8988T (cell line): Measurements from ENCODE around the gene ZPLD1.

ENCODE experiments used
- DNase-seq: peaks from one replicate; pipeline ENCODE4 v3.0.0; 2011

The ZPLD1 gene

DNA sequence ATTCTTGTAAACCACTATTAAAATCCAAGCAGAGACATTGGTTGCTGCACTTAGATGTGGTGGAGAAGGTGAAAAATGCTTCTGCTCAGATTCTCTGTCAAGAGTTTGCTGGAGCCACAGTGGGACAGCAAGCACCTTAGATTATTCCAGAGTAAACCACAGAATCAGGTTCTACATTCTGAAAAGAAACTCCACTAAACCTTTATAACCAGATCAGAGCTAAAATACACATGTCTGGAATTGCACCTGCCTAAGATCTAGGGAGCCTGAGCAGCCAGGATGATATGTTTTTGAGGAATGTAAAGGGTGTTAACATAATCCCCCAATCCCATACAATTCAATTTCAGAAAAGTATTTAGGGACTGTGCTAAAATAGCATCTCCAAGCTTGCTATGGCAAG, at the start of gene ZPLD1:
Gene ZPLD1, plus strand, starts transcription at position 301 of the 400 bp plus-strand sequence. CDS start 3,473 bp downstream, outside the sequence.
- DNase-seq, result no peak

DNA sequence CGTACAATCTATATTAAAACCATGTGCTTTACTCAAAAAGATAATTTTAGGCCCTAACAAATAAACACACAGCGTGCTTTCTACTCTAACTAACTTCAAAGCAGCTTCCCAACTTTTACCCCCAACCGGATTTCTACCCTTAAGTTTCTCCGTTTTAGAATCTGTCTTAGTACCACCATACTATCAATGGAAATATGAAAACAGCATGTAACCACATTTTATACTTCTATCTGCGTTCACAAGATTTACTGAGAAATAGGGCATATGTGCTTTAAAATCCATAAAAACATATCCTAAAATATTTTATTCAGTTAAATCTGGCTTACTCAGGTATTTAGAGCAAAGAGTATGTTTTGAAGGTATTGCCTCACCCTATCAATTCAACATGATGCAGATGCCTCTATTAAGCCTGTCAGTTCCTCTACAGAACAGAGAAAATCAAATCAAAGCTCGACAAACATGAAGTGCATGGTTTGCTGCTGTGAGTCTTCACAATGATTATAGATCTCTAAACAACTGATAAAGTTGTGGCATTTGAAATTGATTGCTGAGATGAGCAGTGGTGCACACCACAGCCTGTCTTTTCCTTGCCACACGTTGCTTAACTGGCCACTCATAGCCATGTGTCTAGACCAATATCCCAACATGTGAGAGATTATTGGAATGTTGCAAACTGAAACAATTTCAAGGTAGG, 44.5 kb upstream of the ZPLD1 start:
- no peak for DNase-seq

DNA sequence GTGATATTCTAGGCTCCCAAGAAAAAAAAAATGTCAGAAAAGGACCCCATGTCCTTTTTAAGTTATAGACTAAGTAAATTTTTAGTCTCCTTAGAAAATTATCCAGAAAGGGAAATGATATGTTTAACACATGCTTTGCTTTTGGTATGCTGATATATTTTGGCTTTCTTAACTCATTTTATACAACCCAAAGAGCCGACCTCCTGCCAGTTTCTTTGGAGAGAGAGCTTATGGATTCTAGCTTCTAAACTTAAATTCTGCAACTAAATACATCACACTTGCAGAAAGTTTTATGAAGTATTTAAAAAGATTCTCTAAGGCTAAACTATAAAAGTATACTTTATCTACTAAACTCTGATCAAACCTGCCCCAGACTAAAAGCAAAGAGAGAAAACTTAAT, 43.9 kb upstream of the ZPLD1 start:
- no peak for DNase-seq

DNA sequence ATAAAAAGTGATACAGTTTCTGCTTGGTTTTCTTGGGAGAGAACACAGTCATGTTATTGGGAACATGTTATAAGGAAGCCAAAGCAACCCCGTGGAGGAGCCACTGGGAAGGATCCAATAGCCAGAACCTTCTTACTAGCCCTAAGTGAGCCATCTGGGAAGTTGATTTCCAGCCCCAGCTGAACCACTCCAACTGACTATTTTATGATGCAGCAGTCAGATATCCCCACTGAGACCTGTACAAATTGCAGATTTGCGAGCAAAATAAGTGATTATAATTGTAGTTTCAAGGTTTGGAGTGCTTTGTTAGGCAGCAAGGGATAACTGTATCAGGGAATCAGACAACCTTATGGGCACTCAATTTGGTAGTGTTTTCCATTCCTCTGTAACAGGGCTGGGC, 43.3 kb upstream of the ZPLD1 start:
- no peak for DNase-seq

DNA sequence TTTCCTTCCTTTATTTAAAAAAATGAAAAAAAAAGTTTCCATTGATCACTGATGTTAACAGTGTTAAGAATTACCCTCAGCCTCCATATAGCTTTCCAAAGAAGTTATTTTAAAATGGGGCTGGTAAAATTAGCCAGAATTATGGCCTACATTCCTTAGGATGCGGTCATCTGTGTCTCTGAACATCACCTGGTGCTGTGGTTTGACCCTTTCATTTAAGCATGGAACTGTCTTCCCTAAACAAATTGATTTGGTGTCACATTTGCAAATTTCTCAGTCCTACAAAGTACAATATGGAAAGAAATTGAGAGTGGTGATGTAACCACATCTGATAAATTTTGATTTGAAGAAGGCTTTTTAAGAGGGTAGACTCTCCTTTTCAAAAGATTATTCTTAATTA, 40.3 kb upstream of the ZPLD1 start:
- DNase-seq, result no peak

DNA sequence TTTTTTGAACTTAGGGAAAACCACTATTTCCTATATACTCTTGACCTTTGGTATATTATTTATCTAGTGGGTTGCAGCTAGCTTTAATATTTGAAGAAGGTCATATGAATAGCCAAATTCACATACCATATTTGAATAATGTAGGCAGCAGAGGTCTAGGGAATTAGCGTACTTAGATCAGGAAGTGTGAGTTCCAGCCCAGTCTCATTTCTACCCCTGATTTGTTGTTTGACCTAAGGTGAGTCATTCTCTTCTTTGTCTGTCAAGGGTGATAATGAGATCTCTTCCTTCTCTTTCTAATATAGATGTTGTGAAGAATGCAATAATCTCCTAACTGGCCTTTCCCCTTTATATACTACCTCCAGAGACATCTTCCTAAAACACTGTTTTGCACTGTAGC, 36.6 kb upstream of the ZPLD1 start:
- no peak for DNase-seq

DNA sequence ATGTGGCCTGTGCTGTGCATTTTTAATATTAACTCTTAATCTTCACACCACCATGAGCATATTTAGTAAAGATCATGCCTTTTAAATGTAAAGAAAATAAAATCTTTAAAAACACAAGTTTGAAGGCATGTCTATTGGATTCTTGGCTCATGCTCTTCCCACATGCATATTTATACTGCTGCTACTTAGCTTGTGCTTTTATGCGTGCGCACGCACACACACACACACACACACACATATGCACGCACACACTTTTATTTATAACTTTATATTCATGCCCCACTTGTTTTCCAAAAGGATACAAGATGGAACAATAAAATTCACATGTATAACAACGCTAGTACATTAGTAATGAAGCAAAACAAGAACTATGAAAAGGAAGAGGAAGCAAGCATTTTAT, 36.1 kb upstream of the ZPLD1 start:
- no peak for DNase-seq

DNA sequence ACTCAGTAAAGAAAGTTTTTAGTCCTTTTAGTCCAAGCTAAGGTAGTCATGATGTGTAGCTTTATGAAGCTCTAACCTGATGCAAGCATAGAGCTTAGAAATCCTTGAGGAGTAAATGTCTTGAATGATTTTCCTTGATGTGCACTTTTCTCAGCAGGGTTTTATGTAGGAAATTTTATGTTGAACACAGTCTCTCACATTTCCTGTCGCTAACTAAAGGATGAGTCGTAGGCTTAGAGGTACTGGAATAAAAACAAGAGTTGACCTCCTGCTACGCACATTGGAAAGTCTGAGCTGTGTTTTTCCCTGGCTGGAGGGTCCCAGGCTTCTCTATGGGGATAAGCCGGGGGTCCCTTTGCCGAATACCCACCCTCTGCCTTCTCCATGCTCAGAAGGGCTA, 34.7 kb upstream of the ZPLD1 start:
- no peak for DNase-seq

DNA sequence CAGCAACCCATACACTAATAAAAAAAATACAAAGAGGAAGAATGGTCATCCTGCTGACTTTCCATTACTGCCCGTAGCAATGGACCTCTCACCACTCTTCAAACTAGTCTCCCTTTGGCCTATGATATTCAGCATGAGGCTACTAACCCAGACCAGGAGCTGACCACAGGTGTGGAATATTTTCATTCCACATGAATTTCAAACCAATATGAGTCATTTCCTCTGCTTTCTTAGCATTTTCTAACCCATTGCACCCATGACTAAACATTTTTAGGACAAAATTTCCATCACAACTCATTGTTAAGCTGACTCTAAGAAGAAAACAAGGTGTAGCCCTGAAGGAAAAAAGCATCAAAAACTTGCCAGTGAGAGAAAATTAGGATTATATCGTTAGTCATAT, 34.0 kb upstream of the ZPLD1 start:
- DNase-seq, result no peak

DNA sequence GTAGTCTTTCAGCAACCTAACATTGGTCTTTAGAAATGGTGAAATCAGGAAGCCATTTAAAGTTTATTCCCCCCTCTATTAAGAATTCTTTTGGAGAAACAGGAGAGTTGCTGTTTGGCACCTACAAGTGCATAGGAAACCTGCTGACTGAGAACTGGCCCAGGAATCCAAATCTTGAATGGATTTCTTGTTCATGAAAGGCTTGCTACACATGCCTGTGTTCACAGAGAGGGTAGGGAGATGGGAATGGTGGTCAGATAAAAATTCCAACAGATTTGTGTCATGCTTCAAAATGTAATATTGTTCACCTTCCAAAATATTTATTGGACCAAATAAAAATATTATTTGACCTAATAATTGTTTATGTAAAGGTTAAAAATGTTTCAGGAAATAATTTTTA, 24.2 kb upstream of the ZPLD1 start:
- no peak for DNase-seq

DNA sequence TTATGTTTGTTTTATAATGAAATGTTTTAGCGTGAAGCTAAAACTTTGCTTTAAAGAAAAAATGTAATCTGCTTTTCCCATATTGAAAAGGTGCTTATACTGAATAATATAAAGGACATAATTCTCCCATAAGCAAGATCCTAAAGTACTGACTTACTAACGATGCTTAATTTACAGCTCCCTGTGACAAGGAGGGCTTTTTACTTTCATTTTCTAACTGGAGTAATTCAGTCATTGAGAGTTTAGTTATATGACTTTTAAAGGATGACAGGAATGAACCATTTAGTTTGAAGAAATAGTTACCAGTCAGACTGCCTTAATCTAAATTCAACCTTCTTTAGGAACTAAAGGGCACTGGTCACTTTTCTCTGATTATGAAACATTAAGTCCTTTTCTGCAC, 19.3 kb upstream of the ZPLD1 start:
- DNase-seq, result no peak

DNA sequence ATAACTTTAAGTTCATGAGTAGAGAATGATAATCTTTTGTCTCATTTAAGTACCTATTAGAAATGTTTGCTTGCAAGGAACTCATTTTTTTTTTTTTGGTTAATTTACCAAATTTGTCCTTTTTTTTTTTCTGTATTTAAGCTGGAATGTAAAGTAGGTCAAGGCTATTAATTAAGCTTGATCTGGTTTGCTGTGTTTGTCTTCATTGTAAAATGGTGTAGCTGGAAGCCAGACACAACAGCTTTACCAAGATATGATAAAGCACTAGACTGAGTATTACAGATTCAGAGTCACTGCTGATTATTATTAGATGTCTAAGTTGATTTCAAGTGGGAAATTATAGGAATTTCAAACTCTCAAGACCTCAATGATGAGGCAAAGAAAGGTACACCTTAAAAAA, 15.0 kb upstream of the ZPLD1 start:
- DNase-seq, result no peak

DNA sequence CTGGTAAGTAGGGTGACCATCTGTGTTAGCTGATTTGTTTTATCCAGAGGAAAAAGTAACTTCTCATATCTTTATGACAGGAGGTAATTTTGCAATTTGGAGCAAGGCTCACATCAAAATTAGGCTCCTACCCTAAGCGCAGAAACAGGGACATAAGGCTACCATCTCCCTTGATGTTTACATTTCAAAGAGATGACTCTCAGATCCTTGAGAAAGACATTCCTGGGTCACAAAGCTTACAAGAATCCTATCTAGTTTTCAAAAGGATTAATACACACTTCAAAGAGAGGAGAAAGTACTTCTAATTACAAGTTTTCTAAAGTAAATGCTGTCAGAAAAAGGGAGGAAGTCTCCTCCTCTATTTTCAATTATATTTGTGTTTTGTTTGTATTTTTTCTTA, 7.0 kb downstream of the ZPLD1 start:
- no peak for DNase-seq

DNA sequence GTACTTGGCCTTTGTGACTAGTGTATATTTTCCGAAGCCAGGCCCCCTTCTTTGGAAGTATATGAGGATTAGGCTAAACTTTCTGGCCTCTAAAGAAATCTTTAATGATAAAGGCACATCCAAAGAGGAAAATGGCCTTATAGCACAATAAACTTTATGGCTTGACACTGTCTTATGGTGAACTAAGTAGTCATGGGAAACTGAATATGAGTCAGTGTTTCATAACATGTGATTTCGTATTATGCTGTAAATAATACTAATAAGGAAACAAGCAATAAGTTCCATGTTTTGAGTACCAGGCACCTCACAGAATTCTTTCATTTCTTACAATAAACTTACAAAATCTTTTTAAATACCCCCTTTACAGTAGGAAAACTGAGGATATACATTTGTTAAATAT, 8.2 kb downstream of the ZPLD1 start:
- no peak for DNase-seq

DNA sequence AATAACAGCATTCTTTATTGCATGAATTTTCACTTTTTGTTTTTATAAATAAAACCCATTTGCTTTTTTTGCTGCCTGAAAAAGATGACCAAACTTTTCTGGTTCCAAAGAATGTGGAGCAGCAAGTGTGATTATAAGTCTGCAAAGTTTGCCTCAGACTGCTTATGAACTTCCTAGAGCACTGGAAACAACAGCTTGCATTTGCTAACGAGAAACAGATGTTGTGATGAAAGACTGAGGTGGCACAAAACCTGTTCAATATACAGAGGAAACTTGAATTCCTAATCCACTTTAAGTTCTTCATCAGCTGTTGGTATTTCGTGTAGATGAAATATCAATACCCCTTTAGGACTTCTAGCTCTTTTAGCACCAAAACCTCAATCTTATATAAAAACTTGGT, 9.3 kb downstream of the ZPLD1 start:
- no peak for DNase-seq

DNA sequence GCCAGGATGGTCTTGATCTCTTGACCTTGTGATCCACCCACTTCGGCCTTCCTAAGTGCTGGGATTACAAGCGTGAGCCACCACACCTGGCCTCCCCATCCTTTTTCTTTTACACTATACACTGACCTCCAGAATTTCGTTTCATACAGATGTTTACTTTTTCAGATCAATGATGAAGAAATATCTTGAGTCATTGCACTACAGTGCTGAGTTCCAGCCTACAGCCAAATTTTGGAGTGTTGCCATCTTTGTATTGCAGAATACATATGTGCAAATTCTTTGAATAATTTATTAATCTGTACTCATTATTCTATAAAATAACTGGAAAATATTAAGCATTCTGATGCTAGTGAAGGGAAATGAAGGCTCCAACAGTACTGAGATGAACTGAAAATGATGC, 12.5 kb downstream of the ZPLD1 start:
- DNase-seq, result no peak

DNA sequence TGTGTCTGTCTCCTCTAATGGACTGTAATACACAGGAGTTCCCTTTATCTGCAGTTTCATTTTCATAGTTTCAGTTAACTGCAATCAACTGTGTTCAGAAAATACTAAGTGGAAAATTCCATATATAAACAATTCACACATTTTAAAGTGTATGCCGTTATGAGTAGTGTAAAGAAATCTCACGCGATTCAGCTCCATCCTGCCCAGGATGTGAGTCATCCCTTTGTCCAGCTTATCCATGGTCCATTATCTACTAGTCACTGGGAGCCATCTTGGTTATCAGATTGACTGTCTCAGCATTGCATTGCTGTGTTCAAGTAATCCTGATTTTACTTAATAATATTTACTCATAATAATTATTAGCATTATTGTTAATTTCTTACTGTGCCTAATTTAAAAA, 14.5 kb downstream of the ZPLD1 start:
- no peak for DNase-seq

DNA sequence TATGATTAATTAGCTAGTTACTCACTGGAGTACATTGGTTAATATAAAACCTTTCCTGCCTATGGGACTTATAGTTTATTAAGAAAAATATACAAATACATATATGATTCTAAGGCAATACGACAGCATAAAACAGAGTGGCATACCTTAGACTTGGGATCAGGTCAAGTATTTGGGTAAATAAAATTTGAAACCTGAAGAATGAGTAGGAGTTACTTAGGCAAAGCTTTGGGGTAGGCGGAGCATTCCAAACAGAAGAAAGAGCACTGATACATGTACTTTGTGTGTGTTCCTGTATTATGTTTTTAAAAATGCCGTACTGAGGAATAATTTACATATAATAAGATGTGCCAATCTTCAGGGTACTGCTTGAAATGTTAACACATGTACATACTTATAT, 15.1 kb downstream of the ZPLD1 start:
- DNase-seq, result no peak

DNA sequence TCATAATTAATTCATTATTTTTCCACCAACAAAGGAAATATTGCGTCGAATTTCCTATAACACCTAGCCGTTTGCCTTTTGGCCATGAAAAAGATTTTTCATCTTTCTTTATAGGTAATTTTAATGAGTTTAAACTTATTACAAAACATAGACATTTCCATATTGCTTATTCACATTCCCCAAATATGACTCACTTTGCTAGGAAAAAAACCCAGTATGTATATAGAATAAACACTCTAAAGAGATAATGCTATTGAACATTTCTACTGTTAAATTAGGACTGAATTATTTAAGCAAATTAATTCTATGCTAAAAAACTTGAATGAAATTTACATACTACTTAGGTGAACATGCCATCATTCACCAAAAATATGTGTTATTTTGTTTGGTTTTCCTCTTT, 16.2 kb downstream of the ZPLD1 start:
- DNase-seq, result no peak

DNA sequence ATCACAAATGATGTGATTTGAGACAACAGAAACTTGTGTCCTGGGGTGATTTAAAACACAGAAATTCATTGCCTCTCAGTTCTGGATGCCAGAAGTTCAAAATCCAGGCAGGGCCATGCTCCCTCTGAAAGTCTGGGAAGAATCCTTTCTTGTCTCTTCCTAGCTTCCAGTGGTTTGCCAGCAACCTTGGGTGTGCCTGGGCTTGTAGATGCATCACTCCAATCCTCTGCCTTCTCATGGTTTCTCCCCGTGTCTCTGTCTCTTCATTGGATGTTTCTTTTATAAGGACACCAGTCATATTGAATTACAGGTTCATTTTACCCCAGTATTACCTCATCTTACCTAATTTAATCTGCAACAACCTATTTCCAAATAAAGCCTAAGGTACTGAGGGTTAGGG, 16.7 kb downstream of the ZPLD1 start:
- no peak for DNase-seq

DNA sequence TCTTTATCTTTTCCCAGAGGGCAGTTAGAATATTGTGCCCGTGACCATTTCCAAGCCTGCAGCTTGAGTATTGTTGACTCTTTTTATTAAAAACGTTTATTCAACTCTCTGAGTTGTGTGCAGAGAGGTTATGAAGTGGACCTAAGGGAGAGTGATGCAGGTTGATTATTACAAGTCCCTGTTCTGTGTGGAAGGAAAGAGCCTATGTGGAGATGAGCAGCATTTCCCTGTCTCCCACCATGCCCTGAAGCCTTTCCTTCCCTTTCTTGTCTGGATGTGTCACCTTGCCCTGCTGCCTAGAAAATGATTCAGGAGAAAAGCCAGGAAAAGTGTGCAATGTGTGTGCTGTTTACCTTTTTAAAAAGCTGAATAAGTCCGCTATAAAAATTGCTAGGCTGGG, 19.4 kb downstream of the ZPLD1 start:
- DNase-seq, result no peak

DNA sequence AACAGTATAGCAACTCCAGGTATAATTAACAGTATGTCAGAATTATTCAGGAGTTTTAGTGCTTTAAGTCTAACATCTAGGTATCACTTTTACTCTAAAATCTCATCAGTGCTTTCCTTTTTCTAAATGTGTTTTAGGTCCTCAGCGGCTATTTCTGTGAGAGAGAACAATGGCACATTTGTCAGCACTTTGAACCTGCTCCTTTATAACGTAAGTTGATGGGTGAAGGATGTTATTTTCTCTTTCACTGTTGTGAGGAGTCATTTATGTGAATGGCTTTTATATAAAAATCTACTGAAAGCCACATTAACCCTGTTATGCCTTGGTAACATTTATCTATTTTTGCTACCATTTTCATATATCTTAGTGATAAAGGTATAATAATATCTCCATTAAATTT, 22.8 kb downstream of the ZPLD1 start:
- no peak for DNase-seq

DNA sequence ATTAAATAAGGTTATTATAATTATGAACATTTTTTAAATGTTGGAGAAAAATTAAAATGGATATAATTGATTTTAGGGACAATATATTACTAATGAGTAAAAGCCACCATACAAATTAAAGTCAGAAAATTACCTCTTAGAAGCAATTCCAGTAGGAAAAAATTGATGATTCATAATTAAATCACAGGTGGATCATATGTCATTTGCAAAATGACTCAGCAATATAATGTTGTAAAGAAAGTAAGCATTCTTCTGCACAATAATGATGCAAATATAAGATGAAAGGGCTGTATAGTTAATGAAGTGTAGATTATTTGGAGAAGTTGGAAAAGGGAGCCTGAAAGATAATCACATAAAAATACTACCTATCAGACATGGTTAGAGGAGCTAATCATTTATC, 25.8 kb downstream of the ZPLD1 start:
- no peak for DNase-seq

DNA sequence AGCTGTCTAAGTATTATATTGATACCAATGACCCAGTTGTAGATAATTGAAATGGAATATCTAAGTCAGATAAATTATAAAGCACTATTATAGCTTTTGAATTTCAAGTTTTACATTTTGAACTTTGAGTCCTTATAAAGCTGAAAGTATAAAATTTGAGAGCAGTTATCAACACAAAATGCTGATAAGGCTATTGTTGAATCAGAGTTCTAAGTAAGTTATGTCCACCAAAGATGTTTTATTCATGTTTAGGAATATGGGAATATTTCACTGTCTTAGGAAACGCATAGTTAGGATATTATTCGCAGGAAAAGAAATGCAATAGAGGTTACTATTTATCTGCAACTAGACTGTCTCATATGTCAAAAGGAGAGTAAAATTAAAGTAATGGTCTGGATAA, 29.4 kb downstream of the ZPLD1 start:
- DNase-seq, result no peak

DNA sequence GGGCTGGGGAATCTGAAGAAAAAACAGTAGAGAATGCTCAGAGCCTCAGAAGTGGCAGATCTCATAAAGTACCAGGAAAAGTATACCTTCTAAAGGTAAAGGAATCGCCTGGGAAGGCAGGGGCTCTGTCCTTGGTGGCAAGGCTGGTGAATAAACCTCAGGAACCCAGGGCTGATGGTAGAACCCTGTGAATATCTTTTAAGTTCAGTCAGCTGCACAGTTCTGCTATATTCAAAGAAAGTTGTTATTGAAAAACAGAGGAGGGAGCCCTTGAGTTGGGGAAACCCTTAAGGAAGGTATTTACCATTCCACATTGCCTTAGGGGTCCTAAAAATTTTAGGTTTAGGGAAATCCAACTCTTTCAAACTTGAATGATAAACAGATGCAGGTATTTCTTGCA, 31.2 kb downstream of the ZPLD1 start:
- no peak for DNase-seq

DNA sequence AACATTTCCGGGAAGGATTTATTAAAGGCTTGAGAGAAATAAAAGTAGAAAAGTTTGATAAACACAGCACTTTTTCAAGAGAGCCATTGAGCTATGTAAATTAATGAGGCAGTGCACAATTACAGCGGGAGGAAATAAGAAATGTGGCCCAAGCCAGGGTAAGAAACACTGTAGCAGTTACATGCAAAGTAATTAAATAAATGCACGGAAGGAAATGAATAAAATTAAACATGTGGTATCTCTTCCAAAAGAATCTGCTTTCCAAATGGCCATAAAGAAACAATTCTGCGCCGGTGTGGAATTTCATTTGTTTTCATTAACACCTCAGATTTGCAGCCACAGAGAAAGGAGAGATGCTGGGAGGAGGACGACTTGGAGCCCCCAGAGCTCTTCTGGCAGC, 35.3 kb downstream of the ZPLD1 start:
- no peak for DNase-seq
